ENCODE results near the gene CHN2.
"Not testable (repeated sequence)": the region's sequence is repeated elsewhere in the genome, so short reads cannot be mapped to it uniquely, and the experiment has no call there.

Gene CHN2

DNA sequence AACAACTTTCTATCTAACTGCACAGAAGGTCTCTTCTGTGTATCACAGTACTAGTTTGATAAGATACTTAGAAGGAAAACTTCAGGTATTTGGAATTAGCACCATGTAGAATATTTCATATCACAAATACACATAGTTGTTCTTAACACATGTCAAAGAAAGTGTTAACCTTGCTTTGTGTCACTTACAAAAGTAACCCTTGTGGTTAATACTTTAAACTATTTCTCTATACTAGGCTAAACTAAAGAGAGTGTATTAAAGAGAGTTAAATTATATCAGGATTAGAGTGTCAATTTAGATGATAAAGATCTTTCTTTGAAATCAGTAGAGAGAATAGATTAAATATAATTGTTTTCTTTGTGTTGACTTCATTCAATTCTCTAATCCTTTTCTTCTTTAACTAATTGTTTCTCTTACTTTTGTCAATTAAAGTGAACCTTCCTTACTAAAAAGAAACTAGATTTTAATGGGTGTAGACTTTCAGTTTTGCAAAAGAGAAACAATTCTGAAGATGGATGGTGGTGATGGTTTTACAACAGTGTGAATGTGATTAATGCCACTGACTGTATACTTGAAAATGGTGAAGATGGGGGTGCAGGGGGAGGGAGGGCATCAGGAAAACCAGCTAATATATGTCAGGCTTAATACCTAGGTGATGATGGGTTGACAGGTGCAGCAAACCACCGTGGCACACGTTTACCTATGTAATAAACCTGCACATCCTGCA is 67.8 kb downstream of the CHN2 start:
- no peak for DNase-seq

DNA sequence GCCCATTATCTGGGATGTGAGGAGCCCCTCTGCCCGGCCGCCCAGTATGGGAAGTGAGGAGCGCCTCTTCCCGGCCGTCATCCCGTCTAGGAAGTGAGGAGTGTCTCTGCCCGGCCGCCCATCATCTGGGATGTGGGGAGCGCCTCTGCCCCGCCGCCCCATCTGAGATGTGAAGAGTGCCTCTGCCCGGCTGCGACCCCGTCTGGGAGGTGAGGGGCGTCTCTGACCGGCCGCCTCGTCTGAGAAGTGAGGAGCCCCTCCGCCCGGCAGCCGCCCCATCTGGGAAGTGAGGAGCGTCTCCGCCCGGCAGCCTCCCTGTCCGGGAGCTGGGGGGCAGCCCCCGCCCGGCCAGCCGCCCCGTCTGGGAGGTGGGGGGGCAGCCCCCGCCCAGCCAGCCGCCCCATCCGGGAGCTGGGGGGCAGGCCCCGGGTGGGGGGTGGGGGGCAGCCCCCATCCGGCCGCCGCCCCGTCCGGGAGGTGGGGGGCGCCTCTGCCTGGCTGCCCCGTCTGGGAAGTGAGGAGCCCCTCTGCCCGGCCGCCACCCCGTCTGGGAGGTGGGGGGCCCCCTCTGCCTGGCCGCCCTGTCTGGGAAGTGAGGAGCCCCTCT is 69.1 kb downstream of the CHN2 start:
- not testable (repeated sequence) for DNase-seq

DNA sequence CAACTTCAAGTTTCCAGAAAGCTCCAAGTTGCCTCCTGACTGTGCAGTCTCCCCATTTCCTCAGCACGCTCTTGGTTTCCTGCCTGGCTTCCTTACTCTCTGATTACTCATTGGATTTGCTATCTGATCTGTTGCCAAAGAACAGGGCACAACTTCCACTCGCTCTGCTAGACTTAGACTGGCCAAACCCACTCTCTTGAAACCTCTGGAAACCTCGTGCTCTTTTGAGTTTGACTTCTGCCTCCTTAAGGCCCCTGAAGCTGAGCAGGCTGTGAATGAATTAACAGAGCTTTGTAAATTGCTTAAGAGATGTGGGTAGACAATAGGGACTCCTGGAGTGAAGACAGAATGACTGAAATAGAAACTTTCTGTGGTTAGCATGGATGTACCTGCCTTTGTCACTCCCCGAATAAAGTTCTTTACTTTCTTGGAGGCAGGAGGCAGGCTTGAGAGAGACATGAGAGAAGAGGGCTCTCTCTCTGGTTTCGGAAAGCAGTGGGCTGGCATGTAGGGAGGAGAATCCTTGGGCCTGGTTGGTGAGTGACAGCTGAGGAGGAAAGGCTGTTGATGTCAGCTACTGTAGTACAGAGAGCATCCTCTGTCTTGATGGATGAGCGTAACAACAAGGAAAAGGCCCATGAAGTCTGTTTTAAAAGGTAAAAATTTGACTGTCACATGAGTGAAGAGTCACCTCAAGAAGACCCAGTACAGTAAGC is 70.8 kb downstream of the CHN2 start:
- no peak for DNase-seq

DNA sequence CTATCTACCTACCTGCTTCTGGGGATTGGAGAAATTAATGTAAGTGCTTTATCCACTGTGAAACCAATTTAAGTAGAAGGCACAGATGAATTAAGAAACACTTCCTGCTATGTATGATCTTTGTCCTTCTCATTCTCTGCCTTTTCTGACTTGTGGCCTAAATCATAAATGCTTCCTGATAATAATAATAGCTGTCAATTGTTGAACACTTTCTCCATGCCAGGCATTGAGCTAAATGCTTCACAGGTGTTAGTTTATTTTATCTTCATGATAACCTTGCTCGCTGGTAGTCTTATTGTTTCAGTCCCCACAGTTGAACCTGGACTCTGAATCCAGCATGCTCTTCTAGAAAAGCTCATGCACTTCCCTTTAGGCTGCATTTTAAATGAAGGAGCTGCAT is 75.4 kb downstream of the CHN2 start:
- DNase-seq, result no peak

DNA sequence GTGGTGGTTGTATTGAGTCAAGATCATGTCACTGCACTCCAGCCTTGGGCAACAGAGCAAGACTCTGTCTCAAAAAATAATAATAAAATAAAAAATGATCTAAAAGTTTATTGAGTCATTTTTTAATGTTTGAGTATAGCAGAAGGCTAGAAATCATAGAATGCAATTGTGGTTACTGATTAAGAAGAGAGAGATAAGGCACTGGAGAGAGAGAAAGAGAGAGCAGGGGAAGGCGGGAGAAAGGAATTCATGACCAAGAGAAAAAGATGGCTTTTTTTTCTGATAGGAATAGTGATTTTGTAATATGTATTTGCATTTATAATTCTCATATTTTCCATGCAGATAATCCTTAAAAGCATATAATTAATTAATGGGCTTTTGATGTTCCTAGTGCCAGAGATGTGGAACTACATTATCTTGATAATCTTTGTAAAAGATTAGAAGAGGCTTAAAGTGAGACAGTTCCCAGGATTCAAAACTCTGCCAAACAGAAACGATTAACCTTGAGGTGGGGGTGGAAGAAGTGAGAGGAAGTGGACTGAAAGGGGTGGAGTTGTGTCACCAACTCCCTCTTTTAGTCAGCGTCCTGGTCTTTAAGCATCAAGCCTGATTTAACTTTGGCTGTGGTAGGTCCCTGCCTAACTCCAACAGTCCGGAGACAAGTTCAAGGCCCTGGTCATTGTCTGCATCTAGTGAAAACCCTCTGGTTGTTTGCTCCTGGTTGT is 76.2 kb downstream of the CHN2 start:
- no peak for DNase-seq

DNA sequence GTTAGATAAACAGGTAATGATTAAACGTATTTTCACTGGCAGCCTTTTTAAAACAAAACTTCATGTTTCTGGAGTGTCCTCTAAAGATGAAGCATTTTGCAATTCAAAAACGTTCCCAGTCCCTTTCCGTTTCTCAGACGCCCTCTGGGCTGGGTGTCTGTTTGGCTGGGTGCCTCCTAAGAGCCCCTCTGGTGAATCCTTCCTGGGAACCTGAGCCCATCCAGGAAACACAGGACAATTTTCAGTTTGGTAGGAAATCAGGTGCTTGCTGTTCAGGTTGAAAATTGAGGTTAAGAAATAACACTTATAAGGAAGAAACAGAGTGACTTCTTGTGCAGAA is 76.7 kb downstream of the CHN2 start:
- no peak for DNase-seq

DNA sequence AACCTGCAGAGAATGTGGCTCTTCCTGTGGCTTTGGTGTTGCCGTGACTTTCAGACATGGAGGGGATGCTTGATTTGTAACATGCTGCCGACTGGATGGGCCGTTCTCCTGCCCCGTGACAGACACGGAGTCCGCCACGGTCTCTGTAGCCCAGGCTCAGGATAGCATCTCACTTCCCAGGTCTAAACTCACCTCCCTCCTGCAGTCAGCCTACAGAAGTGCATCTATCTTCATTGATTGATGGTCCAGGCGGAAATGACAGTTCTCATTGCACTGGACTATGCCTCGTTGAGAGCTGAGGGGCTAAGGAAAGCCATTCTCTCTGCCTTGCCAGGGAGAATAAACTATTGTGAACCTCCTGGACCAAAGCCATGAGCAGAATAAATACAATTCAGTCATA is 77.5 kb downstream of the CHN2 start:
- no peak for DNase-seq

DNA sequence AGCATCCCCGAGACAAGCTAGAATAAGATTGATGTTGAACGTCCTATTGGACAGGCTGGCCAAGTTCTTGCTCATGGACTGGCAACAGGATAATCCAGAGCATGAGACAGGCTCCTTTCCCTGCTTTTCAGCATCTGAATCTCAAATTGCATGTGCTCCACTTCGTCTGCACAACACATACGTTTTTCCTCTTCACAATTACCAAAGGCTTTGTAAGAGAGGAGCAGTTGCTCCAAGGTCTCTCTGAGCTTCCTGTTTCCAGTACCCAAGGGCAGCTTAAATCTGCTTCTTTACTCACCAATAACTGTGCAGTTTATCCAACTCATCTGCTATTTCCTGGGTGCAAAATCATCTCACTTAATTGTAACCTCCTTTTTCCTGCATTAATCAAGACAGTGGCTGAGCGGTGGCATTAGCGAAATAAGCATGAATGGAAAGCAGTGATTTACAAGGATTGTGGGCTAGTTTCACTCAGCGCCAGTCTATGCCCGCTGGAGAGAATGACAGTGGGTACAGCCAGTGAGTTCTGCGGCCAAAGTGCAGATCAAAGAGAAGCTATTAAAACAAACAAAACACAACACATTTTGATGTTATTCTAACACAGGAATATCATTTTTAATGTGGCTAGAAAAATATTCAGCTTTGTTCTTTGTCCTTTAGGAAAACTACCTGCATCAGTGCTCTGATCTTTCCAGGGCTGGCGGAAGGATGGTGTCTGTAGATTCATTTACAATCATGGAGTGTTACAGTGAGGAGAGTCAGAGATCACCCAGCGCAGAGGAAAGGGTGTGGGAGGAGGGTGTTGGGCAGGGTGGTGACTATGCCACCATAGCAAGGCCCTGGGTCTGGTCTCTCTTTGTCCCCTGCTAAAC is 79.8 kb downstream of the CHN2 start:
- DNase-seq, result no peak

DNA sequence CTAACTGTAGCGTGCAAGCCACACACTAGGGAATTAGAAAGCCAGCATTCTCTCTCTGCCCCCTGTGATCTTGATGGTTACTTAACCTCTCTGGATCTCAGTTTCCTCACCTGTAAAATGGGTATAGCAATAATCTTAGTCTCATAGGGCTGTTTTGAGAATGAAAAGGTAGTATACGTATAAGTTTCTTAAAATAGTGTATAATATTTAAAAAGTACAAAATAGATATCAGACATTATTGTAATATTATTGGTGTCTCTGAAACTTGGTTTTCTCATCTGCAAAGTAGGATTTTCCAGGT is 80.4 kb downstream of the CHN2 start:
- no peak for DNase-seq

DNA sequence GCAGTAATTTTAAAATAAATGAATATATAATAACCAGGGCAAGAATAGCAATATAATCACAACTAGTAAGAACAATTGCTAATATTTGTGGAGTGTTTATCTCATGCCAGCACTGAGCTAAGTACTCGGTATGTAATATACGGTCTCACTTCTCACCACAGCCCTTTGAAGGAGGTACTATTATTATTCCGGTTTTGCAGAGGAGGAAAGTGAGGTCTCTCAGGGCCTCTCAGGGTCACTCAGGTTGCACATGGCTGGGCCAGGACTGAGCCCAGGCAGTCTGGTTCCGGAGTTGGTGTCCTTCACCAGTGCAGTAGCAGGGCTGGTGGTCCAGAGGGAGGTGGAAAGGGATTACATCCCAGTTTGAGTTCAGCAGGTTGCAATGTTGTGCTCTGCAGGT is 80.9 kb downstream of the CHN2 start:
- DNase-seq, result no peak

DNA sequence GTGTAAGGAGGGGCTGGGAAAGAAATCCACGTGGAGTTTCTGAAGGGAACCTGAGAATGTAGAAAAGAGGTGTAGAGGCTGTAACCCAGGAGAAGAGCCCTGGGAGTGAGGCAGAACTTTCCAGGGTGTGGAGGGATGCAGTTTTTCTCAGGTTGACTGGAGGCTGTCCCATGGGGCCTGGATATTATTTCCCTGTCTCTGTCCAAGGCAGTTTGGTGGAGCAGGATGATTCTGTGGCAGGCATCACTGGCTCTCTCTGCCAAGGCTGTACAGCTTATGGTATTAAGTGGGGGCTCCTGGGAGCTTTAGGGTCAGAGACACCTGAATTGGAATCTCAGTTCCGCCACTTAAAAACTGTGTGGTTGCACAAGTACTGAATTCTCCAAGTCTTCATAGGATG is 81.6 kb downstream of the CHN2 start:
- no peak for DNase-seq

DNA sequence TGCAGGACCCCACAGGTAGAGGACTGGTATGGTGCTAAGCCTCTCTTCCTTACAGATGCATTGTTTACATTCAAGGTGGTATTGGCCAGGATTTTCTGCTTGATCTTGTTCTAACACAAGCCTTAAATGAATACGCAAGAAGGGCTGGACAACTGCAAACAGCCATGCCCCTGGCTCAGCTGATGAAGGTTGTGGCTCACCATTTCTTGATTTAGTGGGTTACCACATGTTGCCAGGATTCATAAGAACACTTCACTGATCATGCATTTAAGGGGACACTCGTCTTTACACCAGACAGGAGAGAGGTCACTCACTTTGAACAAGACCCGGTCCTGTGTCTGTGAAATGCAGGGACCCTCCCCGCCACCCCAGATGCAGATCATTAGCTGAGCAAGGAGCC is 82.2 kb downstream of the CHN2 start:
- DNase-seq, result no peak

DNA sequence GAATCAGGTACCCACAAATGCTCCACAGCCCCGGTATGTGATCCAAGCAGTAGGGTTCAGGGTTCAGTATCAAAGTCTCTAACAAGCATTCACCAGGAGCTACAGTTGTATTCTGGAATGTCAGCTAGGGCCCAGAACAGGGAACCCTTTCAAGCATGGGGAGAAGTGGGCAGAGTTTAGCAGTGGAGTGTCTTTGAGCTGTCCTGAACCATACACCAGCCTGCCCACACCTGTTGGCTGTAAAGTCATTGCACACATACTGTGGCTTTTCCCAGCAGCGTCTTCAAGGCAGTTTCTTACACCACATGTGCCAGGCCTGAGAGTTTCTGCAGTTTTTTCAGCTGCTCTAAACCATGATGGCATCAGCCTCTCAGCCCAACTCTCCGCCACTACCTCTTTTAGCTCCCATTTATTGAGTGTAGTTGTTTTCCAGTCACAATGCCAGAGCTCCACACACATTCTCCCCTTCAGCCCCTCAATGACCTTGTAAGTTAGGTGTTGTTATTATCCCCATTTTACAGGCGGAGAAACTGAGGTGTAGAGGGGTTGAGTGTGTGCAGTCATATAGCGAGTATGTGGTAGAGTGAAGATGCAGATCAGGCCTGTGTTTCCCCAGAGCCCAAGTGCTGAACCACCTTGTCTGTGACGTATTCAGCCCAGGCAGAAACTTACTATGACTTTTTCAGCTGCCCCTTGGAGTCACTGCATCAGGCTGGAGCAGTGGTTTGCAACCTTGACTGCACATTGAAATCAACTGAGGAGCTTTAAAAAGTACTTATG is 83.1 kb downstream of the CHN2 start:
- DNase-seq, result no peak

DNA sequence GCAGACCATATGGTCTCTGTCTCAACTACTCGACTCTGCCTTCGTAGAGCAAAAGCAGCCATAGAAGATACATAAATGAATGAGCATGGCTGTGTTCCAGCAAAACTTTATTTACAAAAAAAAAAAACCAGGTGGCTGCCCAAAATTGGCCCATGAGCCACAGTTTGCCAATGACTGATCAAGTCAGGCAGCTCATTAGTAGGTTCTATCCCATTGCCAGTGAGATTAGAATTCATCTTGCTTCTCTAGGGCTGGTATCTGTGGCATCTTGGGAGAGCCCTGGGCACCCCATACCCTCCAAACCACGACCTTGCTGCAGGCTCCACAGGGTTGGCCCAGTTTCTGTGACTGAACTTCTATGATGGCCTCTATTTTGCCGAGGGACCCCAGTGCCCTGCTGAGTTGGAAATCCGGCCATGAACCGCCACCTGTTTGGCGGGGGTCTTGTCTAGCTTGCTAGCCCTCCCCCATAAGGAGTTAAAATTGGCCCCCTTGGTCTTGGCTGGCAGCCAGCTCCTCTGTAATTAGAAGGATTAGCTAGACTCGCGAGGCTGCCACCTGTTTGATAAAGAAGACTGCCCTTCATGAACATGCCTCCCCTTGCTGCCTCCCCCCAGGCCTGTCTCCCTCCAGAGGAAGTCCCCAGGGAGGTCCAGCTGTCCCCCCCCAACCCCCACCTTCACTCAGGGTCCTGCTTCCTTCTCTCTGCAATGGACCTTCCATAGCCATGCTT is 83.9 kb downstream of the CHN2 start:
- no peak for DNase-seq

DNA sequence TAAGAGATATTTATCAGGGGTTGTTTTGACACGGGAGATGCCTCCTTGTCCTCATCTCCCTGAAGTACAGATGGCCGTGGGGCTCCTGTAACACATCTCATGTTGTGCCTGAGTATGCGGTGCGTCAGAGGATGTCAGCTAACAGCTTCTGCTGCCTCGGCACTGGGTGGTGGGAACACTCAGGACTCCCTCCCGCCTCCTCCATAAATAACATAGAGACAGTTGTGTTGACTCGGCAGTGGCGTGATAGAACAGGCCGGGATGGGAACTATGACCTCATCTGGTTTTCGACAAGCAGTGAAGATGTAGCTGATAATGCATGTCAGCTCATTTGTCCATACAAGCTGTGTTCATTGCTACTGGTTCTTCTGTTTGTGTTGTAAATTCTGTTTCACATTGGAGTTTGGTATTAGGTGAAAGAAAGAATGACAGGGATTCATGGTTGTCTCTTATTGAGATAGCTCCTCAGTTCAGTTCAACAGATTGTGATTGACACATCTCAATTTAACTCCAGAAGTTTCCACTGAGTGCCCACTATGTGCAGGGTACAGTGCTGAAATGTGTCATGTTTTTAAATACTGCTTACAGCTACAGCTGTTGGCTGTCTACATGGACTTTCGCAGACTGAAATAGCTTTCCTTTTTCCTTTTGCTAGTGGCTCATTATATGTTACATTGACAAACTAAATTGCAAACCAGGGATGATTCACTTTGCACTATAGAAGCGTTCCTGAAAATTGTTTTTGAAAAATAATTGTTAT is 87.4 kb downstream of the CHN2 start:
- DNase-seq, result no peak

DNA sequence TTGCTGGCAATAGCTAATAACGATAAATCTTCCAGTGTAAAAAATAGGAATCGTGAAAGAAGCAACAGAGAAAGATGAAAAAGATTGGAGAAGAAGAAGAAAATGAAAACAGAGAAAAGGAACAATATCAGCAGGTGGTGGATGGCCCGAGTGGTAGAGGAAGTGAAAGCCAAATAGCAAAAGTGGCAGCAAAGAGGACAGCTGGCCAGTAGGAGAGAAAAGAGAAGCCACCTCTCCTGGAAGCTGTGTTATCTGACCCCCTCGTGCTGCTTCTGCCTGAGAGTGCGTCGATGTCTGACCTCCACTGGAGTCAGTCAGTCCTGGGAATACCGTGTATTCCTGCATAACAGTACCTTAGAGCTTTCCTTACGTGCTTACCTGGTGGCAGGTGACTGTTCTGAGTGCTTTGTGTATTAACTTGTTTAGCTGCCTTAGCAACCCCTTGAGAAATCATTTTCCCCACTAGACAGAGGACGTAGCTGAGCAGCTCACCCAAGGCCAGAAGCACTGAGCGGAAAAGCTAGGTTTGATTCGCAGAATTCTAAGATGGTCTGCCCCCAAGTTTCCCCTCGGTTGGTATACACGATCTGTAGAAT is 88.3 kb downstream of the CHN2 start:
- DNase-seq, result no peak

DNA sequence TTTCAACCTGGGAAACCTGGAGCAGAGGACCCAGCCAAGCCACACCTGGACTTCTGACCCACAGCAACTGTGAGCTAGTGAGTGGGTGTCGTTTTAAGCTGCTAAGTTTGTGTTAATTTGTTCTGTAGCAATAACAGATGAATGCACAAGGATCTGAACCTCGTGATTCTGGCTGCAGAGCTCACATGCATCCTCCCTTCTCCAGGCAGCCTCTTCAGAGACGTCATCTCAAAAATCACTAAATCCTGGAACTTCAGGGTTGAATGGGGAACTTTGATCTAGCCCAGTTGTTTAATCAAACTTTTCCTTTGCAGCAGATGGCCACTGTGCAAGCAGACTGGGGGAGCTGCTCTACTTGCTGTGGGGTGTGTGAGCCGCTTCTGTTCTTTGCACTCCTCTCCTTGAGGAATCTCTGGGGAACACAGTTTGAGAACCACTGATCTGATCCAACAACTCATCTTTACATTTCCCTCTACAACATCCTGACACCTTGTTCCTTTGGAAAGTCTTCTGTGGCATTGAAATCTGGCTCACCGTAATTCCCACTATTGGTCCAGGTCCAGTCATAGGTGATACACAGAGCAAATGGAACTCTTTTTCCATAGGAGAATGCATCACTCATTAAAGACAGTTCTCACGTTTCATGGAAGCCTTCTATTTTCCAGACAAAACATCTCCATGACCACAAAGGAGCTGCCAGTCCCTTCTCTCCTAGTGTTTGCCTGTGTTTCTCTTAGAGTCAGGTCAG is 90.3 kb downstream of the CHN2 start:
- DNase-seq, result no peak

DNA sequence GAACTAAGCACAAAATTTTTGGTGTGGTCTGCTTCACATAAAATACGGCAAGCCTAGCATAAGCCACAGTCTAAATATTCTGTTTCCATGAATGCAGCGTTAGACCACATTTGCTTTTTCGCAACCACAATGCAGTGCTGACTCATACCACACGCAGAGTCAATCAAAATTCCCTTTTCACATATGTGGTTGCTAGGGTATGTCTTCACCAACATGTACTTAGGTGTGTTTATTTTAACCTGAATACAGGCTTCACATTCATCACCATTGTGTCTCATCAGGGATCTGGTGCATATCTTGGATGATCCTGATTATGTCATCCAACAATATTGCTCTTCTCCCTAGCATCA is 90.8 kb downstream of the CHN2 start:
- DNase-seq, result peak; percentile 15

DNA sequence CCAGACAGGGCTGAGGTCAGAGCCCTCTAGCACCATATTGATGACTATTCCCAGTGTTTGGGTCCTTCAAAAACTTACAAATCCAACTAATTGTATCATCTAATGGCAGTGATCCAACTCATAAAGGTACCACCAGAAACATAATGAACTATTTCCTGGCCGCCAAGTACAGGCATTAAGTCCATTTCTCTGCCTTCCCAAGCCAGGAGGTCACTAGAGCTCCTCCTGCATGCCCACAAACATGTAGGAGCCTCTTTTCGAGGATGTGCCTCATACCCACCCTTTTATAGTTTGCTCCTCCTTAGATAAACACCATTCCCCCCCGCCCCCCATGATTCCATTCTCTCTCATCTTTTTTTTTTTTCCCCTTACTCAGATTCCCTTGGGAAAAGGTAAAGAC is 91.3 kb downstream of the CHN2 start:
- no peak for DNase-seq

DNA sequence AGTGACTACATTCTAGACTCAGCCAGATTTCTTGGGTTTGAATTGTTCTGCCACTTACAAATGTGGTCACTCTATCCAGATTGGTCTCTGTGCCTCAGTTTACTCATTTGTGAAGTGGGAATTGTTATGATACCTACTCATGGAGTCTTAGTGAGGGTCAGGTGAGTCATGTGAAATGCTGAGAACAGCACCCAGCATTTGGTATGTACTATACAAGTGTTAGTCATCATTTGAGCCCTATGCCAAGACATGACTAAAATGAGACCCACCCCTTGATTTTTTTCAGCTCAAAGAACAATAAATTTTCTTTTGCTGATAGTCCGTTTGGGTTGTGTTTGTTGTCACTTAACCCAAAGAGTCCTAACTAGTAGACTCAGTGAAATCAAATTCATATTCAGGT is 92.8 kb downstream of the CHN2 start:
- no peak for DNase-seq

Measured in KG1 (cell line).